GM18907 (cell line): ENCODE data around the gene PTTG1IP.
"Not testable (repeated sequence)": the region's sequence is repeated elsewhere in the genome, so short reads cannot be mapped to it uniquely, and the experiment has no call there.

Experiments used
- ATAC-seq: cut with Tn5 transposase; IDR thresholded peaks from one replicate; pipeline ENCODE4 v1.9.1; 2021; ENCODE audit warnings: mild to moderate bottlenecking, moderate library complexity; ENCODE audit not compliant: unreplicated experiment

The PTTG1IP gene

DNA sequence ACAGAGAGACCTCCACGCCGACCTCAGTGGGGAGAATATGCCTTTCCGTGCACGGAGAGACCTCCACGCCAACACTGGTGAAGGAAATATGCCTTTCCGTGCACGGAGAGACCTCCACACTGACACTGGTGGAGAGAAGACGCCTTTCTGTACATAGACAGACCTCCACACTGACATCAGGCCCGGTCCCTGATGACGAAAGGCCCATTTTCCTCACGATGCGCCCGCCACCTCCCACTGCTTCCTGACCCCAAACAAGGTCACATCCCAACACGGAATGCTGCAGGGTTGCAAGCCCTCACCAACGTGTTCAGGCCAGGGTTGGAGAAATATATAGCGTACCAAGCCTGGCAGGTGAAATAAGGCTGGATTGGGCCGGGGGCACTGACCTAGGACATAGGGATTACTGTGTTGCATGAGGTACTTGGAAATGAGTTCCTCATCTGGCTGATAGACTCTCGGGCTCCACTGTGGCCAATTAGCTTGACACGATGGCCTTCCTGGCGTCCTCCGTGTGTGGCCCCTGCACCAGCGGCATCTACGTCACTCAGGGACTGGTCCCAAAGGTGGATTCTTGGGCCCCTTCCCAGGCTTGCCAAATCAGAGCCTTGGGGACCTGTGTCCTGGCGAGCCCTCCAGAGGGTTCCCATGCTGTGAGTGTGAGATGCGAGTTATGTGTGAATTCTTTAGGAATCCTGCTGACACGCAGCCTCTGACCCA lies 39.1 kb downstream of the PTTG1IP start:
- ATAC-seq = no peak

DNA sequence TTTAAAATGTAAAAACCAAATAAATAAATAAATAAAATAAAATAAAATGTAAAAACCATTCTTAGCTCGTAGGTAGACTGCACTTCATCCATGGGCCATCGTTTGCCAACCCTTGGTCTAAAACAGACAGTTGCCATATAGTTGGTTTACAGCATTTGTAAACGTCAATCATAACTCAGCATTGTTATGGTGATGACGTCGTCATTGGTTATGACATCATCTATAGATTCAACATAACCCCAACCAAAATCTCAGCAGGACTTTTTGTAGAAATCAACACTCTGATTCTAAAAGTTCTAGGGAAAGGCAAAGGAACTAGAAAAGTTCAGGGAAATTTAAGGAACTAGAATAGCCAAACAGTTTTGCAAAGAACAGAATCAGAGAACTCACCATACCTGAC lies 39.8 kb downstream of the PTTG1IP start:
- no peak for ATAC-seq

DNA sequence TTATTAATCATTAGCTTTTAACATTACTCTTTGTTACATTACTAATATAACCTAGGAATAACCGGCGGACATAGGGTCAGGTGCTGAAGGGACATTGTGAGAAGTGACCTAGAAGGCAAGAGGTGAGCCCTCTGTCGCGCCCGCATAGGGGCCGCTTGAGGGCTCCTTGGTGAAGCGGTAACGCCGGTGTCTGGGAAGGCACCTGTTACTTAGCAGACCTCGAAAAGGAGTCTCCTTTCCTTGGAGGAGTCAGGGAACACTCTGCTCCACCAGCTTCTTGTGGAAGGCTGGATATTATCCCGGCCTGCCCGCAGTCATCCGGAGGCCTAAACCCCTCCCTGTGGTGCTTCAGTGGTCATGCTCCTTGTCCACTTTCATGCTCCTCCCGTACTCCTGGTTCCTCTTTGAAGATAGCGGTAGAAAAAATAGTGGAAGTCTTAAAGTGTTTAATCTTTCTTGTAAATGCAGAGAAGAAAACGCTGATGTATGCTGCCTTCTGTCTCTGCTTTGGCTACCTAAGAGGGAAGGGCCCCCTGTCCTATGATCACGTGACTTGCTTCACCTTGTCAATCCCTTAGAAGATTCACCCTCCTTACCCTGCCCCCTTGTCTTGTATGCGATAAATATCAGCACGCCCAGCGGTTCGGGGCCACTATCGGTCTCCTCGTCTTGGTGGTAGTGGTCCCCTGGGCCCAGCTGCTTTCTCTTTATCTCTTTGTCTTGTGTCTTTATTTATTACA lies 40.8 kb downstream of the PTTG1IP start:
- not testable (repeated sequence) for ATAC-seq

DNA sequence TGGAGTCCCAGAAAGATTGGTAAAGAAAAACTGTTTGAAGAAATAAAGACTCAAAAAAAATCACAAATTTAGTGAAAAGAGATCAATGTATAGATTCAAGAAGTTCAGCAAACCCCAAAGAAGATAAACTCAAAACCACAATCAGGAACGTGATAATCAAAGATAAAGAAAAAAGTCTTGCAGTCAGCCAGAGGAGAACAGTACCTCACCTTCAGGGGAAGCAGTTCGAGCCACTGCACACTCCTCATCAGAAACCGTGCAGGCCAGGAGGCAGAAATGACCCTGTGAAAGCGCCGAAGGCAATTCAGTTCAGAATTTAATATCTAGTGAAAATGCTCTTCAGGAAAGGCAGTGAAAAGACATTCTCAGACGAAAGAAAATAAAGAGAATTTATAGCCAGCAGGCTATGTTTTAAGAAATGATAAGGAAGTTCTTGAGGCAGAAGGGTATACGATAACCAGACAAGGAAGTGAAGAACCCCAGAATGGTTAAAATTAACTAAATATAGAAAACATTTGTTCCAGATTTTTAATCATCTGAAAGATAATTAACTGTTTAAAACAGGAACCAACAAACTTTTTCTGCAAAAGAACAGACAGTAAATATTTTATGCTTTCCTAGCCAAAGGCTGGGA lies 42.1 kb downstream of the PTTG1IP start:
- ATAC-seq = no peak

DNA sequence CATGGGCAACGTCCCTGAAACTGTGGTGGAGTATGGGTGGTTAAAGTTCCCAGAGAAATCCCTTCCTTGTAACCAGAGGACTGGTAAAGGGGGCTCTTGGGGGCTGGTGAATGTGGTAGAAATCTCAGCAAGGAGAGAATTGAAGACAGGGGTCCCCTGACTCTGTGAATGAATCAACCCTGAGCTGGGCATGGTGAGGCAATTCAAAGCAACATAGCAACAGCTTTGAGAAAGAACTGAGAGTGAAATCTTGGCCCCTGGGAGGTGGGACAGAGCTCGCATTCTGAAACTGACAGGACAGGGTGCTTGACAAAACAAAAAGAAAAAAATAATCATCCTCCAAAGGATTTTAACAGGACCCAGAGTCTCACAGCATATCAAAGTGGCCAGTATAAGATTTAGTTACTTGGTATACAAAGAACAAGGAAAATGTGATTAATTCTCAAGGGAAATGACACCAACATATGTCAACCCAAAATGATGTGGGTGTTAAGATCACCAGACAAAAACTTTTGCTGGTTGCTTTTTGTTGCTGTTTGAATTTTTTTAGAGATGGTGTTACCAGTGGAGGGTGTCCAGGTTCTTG lies 43.9 kb downstream of the PTTG1IP start:
- ATAC-seq = no peak

DNA sequence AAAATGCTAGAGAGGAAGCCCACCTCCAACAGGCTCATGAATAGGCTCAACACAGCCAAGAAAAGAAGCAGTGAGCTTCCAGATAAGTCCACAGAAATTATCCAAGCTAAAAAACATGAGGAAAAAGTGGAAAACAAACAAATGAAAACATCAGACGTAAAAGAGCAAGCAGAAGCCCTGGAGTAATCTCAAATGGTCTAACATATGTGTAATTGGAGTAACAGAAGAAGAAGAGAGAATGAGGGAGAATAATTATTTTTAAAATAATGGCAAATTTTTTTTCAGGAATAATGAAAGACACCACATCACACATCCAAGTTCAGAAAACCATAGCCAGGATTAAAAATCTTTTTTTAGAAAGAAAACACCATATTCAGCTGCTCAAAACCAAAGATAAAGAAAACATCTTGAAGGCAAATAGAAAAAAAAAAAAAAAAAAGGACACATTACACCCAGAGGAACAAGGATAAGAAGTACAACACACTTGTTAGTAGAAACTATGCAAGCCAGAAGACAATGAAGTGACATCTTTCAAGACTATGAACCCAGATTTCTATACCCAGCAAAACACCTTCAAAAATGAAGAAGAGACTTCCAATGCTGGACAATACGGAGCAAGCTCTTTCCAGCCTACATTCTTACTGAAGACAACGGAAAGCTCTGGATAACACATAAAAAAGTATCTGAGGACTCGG lies 45.0 kb downstream of the PTTG1IP start:
- ATAC-seq = no peak

DNA sequence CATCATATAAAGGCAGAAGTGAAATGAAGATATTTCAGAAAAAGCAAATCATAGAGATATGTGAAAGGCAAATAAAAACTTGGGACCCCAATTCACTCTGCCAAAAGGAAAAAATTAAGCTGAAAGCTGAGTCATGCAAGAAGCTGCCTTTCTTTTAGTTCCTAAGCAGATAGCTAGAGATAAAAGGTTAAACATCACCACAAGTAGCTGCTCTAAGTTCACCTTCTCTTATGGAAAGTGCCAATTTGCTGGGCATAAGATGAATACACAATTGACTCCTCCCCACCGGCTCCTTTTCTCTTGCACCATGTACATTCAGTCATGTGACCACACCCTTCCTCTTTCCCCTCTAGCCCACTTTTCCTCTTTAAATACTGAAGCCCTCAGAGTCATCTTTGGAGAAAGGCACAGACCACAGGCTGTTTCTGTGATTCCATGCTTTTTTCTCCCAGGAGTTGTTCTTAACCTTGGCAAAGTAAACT lies 50.3 kb downstream of the PTTG1IP start:
- no peak for ATAC-seq

DNA sequence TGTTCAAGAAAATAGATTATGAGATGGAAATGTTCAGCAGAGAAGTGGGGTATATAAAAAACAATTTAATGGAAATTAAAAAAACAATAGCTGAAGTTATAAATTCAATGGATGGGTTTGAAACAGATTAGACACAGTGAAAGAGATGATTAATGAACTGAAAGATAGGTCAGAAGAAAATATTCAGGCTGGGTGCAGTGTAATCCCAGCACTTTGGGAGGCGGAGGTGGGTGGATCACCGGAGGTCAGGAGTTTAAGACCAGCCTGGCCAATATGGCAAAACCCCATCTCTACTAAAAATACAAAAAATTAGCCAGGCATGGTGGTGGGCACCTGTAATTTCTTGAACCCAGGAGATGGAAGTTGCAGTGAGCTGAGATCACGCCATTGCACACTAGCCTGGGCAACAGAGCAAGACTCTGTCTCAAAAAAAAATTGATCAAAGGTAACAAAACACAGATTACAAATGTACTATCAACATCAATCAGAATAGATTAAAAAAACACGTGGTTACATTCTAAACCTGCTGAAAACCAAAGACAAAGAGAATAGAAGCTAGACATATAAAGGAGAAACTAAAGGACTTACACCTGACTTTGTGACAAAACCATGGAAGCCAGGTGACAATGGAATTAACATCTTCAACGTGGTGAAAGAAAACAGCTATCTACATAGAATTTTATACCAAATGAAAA lies 50.9 kb downstream of the PTTG1IP start:
- ATAC-seq = no peak

DNA sequence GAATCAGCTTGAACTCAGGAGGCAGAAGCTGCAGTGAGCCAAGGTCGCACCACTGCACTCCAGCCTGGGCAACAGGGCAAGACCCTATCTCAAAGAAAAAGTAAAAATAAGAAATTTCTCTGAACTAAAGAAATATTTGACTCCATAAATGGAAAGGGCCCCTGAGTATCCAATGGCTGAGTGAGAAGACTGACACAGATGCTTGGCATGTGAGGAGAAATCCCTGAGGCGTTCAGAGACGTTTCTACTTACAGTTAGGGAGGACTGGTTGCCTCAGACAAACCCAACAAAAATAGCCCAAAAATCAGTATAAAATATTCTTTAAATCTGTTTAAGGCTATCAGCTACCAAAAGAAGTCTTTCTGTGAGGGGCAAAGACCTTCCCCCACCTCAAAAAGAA lies 52.6 kb downstream of the PTTG1IP start:
- no peak for ATAC-seq

DNA sequence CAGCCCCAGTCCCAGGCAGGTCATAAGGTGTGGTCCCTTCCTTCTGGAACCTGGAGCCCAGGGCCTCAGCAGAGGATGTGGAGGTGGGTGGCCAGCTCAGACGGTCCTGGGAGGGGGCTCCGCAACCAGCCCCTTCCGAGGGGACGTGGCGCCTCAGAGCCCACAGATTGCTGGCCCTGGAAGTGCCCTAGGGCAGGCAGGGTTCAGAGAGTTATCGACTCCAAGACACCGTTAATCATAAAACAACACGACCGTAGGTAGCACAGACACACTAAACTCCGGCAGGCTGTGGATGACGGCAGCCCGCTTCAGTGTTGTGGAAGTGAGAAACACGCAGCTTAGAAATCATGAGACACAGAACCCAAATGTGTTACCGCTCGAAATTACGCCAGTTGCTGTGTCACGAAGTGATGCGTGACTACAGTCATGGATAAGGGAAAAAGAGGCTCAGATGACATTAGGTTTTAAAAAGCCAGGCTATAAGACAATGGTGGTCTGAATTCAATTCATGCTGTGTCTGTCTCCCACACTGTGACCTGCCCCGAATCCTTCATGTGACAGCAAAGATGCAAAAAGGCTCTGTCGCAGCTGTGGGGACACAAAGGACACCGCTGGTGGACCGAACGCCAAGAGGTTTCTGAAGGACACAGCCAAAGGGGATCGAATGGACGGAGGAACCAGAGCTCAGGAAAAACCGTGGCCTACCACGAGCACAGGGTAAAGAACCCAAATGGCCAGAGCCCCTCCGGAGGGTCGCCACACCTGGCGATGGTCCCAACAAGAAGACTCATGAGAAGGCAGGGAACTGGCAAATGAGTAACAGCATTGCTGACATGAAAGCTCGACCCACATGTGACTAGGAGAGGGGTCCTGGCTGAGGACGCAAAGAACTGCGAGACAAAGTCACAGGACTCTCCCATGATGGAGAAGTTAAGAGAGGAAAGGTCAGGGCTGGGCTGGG lies 53.9 kb downstream of the PTTG1IP start:
- no peak for ATAC-seq

DNA sequence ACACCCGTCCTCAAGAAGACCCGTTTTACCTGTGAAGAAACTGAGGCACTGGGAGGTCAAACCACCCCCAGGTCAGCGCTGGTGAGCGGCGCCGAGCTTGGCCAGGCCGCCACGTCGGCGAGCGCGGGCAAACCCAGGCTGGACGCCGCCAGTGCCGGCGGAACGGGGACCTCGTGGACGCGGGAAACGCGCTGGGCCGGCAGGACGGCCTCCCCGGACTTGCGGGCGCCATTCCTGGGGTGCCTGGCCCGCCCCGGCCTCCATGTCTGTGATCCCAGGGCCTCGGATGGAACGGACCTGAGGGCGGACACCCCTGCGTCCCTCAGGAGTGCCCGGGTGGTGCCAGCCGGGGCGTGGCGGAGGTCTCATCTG lies 54.9 kb downstream of the PTTG1IP start:
- no peak for ATAC-seq

DNA sequence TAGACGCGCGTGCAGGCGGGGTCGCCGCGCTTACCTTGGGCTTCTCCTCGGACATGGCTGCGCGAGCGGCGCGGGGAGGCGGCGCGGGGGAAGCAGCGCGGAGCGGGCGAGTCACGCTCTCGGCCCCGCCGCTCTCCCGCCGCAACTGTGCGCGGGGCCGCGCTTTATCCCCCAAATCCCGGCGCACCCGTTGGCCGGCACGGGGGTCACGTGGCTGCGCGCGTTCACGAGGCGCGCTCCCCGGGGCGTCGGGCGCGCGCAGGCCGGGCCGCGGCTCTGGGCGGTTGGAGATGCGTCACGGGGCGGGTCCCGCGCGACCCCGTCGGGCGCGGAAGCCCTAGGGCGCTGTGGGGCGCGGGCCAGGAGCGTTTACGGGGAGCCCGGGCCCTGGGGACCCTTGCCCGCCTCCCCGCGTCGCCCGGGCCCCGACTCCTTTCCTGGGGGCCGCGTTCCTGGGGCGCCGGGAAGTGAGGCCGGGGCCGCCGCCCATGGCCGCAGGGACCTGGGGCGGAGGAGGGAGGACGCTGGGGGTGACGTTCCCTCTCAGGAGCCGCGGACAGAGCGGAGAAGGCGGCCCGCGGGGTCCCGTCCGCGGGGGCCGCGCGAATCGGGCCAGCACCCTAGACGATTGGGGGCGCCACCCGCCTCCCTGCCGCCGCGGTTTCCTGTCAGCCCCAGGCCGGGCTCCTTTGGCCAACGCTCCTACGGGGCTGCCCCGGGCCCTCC lies 55.4 kb downstream of the PTTG1IP start, which contains the start of gene SUMO3:
TSS of gene SUMO3 (minus strand) at position 149 of the 726 bp plus-strand sequence. CDS start at position 55, 94 bp downstream.
- ATAC-seq = peak; percentile 61

DNA sequence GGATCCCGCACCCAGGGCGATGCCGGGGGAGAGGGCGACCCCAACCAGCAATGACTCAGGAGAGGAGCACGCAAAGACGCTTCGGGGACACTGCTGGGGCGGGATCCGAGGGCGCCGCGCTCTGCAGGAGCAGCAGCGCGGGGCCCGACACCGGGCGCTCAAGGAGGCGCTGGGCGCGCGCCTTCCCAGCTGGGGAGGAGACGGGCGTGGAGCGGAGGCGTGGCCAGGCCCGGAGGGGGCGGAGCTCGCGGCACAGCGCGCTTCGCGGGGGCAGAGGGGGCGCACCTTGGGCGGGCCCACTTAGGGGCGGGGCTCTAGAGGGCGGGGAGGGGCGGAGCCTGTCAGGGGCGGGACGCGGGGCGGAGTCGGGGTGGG lies 56.0 kb downstream of the PTTG1IP start:
- ATAC-seq = peak; percentile 74

DNA sequence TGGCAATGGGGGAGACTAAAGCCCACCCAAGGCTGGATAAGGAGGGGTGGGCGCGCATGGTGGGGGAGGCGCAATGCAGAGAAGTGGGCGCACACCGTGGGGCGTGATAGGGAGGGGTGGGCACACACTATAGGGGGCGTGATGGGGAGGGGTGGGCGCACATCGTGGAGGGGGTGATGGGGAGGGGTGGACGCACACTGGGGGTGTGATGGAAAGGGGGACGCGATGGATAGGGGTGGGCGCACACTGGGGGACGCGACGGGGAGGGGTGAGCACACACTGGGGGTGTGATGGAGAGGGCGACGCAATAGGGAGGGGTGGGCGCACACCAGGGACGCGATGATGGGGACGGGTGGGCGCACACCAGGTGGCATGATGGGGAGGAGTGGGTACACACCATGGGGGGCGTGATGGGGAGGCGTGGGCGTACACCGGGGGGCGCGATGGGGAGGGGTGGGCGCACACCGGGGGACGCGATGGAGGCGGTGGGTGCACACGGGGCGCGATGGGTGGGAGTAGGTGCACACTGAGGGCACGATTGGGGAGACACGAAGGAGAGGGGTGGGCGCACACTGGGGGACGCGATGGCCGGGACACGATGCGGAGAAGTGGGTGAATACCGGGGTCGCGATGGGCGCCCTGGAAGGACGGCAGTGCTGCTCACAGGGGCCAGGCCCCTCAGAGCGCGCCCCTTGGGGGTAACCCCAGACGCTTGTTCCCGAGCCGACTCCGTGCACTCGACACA lies 56.6 kb downstream of the PTTG1IP start:
- no peak for ATAC-seq

DNA sequence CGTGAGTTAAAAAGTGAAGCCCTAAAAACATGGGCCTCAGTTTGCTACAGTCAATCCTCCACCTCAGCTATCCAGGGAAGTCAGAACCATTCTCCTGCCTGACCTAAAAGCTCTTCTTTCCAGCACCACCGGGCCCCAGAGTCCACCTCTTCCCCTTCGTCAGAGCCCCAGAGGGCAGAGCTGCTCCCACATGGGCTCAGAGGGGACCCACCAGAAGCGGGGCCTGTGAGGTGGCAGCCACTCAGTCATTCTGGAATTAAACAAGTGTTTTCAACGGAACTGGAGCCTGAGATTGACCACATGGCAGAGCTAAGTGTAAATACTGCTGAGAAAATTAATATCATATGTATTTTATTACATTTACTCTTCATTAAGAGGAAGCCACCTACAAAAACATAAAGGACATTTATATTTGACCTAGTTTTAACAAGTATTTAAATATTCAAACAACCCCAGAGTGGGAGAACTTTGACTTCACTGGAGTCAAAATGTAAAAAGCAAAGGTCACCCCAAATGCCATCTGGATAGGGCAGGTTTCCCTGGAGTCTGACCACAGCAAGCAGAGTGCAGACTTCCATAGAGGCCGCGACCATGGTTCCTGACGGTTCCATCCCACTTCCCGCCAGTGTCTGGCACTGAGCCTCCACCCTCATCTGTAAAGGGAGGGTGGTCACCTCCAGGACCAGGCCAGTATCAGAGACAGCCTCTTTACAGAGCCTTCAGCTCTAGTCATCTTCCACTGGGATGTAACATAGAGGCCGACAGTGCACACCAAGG lies 57.5 kb downstream of the PTTG1IP start:
- ATAC-seq = no peak

DNA sequence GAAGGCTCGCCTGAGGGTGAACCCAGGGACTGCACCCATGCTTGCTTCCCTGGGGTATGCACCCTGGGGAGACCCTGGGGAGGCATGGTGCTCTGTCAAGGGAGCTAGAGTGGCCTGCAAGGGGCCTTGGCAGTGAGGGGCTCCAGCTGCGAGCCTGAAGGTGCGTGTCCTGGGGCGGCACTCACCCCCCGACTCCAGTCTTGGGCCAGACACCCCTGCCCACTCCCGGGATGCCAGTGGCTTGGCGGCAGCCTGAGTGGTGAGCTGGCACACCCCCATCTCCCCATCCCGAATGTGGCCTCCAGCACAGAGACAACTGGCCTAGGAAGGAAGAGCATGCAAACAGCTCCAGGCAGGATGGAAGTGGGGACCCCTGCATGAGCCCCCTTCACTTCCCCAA lies 58.3 kb downstream of the PTTG1IP start:
- no peak for ATAC-seq

DNA sequence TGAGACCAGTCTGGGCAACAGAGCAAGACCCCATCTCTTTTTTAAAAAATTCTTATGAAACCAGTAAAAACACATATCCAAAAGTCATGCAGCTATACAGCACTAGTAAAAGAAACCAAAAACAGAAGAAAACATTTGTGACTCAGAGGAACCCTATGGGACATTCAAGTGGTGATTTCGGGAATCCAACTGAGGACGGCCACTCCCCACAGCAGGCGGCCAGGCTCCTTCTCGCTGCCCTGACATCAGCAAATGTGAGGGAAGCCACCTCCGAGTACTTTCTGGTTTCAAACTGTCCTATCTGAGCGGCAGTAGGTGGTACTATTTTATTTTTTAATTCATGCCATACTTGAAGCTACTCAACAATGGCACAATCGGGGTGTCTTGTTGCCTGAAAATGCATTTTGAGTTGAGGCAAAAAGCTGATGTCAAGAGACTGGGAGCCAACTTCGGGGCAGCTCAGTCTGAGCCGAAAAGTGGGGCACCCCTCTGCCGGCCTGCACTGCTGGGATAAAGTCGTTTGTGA lies 58.9 kb downstream of the PTTG1IP start:
- no peak for ATAC-seq
